GM23338 (cell line): Measurements from ENCODE around the gene SFMBT2. TPM values are rescaled to one million over a fixed set of nuclear protein-coding genes. Genes with fewer than 3 reads are reported as not detected.

ENCODE experiments used
- CREB1 ChIP-seq: fragments of 250-450 bp; sonication (Bioruptor Pico); IDR thresholded peaks from 2 replicates; pipeline ENCODE4 v1.5.0; 2020; ENCODE audit warnings: low read depth, mild to moderate bottlenecking, moderate library complexity
- EZH2phosphoT487 ChIP-seq: fragments of 200-600 bp; sonication (generic); IDR thresholded peaks from one replicate; pipeline ENCODE4 v1.8.1; 2018; ENCODE audit warnings: antibody characterized with exemption; ENCODE audit not compliant: unreplicated experiment
- JUNB ChIP-seq: IDR thresholded peaks from one replicate; pipeline ENCODE4 v1.6.1; 2016; ENCODE audit warnings: antibody characterized with exemption; ENCODE audit not compliant: unreplicated experiment
- ZNF114 ChIP-seq: fragments of 250-450 bp; sonication (Bioruptor Pico); IDR thresholded peaks from 2 replicates; pipeline ENCODE4 v1.5.0; 2020; ENCODE audit warnings: mild to moderate bottlenecking, moderate library complexity
- ZNF331 ChIP-seq: fragments of 250-450 bp; sonication (Bioruptor Pico); IDR thresholded peaks from 2 replicates; pipeline ENCODE4 v1.5.0; 2020; ENCODE audit warnings: low read depth, mild to moderate bottlenecking, moderate library complexity
- polyA plus RNA-seq: library from polyadenylated mRNA; unstranded; fragments of >200 nt; fragmentation: Nextera tagmentation; extraction: Ambion mirVana; gene quantifications from 2 replicates; pipeline ENCODE4 v1.2.1, GENCODE V29; 2016
- small RNA-seq: library from RNA; depleted of rRNA; stranded (forward); fragments of <200 nt; gene quantifications from one replicate; pipeline ENCODE3, GENCODE V24; 2014; ENCODE audit warnings: low replicate concordance
- total RNA-seq: library from RNA; depleted of rRNA; stranded (reverse); fragments of >200 nt; shearing (Covaris generic); gene quantifications from 2 replicates; pipeline ENCODE4 v1.2.3, GENCODE V29; 2014
- TF ChIP-seq, protein P1 (sequence below): IDR thresholded peaks from 2 replicates; pipeline ENCODE4 v1.6.1; 2016; ENCODE audit warnings: antibody characterized with exemption
- TF ChIP-seq, protein P2 (sequence below): fragments of 250-450 bp; sonication (Bioruptor Pico); IDR thresholded peaks from 2 replicates; pipeline ENCODE4 v1.5.0; 2020; ENCODE audit warnings: mild to moderate bottlenecking, moderate library complexity

SFMBT2 gene
- total and polyA plus RNA-seq, 2 experiments from 2014 or later = 2.7 to 6.7 TPM

GRCh38 chr10:7111089-7111488, 299.7 kb downstream of the SFMBT2 start (continued):
- TF ChIP-seq, protein P1, sequence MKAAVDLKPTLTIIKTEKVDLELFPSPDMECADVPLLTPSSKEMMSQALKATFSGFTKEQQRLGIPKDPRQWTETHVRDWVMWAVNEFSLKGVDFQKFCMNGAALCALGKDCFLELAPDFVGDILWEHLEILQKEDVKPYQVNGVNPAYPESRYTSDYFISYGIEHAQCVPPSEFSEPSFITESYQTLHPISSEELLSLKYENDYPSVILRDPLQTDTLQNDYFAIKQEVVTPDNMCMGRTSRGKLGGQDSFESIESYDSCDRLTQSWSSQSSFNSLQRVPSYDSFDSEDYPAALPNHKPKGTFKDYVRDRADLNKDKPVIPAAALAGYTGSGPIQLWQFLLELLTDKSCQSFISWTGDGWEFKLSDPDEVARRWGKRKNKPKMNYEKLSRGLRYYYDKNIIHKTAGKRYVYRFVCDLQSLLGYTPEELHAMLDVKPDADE = no peak
- TF ChIP-seq EZH2phosphoT487 (no peak), CREB1 (CRISPR knock-in tag) (no peak), ZNF114 (CRISPR knock-in tag) (no peak), JUNB (no peak), ZNF331 (no peak)
- TF ChIP-seq, protein P2, sequence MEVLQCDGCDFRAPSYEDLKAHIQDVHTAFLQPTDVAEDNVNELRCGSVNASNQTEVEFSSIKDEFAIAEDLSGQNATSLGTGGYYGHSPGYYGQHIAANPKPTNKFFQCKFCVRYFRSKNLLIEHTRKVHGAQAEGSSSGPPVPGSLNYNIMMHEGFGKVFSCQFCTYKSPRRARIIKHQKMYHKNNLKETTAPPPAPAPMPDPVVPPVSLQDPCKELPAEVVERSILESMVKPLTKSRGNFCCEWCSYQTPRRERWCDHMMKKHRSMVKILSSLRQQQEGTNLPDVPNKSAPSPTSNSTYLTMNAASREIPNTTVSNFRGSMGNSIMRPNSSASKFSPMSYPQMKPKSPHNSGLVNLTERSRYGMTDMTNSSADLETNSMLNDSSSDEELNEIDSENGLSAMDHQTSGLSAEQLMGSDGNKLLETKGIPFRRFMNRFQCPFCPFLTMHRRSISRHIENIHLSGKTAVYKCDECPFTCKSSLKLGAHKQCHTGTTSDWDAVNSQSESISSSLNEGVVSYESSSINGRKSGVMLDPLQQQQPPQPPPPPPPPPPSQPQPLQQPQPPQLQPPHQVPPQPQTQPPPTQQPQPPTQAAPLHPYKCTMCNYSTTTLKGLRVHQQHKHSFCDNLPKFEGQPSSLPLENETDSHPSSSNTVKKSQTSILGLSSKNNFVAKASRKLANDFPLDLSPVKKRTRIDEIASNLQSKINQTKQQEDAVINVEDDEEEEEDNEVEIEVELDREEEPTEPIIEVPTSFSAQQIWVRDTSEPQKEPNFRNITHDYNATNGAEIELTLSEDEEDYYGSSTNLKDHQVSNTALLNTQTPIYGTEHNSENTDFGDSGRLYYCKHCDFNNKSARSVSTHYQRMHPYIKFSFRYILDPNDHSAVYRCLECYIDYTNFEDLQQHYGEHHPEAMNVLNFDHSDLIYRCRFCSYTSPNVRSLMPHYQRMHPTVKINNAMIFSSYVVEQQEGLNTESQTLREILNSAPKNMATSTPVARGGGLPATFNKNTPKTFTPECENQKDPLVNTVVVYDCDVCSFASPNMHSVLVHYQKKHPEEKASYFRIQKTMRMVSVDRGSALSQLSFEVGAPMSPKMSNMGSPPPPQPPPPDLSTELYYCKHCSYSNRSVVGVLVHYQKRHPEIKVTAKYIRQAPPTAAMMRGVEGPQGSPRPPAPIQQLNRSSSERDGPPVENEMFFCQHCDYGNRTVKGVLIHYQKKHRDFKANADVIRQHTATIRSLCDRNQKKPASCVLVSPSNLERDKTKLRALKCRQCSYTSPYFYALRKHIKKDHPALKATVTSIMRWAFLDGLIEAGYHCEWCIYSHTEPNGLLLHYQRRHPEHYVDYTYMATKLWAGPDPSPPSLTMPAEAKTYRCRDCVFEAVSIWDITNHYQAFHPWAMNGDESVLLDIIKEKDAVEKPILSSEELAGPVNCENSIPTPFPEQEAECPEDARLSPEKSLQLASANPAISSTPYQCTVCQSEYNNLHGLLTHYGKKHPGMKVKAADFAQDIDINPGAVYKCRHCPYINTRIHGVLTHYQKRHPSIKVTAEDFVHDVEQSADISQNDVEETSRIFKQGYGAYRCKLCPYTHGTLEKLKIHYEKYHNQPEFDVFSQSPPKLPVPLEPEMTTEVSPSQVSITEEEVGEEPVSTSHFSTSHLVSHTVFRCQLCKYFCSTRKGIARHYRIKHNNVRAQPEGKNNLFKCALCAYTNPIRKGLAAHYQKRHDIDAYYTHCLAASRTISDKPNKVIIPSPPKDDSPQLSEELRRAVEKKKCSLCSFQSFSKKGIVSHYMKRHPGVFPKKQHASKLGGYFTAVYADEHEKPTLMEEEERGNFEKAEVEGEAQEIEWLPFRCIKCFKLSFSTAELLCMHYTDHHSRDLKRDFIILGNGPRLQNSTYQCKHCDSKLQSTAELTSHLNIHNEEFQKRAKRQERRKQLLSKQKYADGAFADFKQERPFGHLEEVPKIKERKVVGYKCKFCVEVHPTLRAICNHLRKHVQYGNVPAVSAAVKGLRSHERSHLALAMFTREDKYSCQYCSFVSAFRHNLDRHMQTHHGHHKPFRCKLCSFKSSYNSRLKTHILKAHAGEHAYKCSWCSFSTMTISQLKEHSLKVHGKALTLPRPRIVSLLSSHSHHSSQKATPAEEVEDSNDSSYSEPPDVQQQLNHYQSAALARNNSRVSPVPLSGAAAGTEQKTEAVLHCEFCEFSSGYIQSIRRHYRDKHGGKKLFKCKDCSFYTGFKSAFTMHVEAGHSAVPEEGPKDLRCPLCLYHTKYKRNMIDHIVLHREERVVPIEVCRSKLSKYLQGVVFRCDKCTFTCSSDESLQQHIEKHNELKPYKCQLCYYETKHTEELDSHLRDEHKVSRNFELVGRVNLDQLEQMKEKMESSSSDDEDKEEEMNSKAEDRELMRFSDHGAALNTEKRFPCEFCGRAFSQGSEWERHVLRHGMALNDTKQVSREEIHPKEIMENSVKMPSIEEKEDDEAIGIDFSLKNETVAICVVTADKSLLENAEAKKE (CRISPR knock-in tag) = no peak

Small RNA genes within 50 kb of the gene (small RNA-seq; reads per million reads assigned to genes)
- gene AL590095.2 (not detected), gene COX6CP17 (not detected)
